Measurements from ENCODE around the gene PNPLA7.

- no peak for TF ChIP-seq YY1 (IDR thresholded peaks at IDR 0.05)
- TF ChIP-seq SP1 (IDR thresholded peaks at IDR 0.05): no peak
- TF ChIP-seq, protein P1, sequence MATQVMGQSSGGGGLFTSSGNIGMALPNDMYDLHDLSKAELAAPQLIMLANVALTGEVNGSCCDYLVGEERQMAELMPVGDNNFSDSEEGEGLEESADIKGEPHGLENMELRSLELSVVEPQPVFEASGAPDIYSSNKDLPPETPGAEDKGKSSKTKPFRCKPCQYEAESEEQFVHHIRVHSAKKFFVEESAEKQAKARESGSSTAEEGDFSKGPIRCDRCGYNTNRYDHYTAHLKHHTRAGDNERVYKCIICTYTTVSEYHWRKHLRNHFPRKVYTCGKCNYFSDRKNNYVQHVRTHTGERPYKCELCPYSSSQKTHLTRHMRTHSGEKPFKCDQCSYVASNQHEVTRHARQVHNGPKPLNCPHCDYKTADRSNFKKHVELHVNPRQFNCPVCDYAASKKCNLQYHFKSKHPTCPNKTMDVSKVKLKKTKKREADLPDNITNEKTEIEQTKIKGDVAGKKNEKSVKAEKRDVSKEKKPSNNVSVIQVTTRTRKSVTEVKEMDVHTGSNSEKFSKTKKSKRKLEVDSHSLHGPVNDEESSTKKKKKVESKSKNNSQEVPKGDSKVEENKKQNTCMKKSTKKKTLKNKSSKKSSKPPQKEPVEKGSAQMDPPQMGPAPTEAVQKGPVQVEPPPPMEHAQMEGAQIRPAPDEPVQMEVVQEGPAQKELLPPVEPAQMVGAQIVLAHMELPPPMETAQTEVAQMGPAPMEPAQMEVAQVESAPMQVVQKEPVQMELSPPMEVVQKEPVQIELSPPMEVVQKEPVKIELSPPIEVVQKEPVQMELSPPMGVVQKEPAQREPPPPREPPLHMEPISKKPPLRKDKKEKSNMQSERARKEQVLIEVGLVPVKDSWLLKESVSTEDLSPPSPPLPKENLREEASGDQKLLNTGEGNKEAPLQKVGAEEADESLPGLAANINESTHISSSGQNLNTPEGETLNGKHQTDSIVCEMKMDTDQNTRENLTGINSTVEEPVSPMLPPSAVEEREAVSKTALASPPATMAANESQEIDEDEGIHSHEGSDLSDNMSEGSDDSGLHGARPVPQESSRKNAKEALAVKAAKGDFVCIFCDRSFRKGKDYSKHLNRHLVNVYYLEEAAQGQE (IDR thresholded peaks at IDR 0.05): no peak
- TF ChIP-seq, protein P2, sequence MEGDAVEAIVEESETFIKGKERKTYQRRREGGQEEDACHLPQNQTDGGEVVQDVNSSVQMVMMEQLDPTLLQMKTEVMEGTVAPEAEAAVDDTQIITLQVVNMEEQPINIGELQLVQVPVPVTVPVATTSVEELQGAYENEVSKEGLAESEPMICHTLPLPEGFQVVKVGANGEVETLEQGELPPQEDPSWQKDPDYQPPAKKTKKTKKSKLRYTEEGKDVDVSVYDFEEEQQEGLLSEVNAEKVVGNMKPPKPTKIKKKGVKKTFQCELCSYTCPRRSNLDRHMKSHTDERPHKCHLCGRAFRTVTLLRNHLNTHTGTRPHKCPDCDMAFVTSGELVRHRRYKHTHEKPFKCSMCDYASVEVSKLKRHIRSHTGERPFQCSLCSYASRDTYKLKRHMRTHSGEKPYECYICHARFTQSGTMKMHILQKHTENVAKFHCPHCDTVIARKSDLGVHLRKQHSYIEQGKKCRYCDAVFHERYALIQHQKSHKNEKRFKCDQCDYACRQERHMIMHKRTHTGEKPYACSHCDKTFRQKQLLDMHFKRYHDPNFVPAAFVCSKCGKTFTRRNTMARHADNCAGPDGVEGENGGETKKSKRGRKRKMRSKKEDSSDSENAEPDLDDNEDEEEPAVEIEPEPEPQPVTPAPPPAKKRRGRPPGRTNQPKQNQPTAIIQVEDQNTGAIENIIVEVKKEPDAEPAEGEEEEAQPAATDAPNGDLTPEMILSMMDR (IDR thresholded peaks at IDR 0.05; ENCODE audit: low read depth, low read length, missing input control): no peak
- TF ChIP-seq RAD21 (IDR thresholded peaks at IDR 0.05): no peak
- no peak for TF ChIP-seq TAF1 (conservative IDR thresholded peaks at IDR 0.05)
- TF ChIP-seq, protein P3, sequence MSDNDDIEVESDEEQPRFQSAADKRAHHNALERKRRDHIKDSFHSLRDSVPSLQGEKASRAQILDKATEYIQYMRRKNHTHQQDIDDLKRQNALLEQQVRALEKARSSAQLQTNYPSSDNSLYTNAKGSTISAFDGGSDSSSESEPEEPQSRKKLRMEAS (IDR thresholded peaks at IDR 0.05): no peak
- no peak for TF ChIP-seq FOXA2 (IDR thresholded peaks at IDR 0.05)
- no peak for TF ChIP-seq JUND (IDR thresholded peaks at IDR 0.05)
- no peak for TF ChIP-seq ATF3 (IDR thresholded peaks at IDR 0.05)
- no peak for TF ChIP-seq FOXA1 (IDR thresholded peaks at IDR 0.05)
These were observed 2.3 kb downstream of the PNPLA7 start for GRCh38 chr9:137547687-137548543.
